Measurements from ENCODE around the gene POP4. TPM values are rescaled to one million over a fixed set of nuclear protein-coding genes. Genes with fewer than 3 reads are reported as not detected.

The POP4 gene
- polyA plus RNA-seq, 1 donor from 2014 or later: 101 TPM

DNA sequence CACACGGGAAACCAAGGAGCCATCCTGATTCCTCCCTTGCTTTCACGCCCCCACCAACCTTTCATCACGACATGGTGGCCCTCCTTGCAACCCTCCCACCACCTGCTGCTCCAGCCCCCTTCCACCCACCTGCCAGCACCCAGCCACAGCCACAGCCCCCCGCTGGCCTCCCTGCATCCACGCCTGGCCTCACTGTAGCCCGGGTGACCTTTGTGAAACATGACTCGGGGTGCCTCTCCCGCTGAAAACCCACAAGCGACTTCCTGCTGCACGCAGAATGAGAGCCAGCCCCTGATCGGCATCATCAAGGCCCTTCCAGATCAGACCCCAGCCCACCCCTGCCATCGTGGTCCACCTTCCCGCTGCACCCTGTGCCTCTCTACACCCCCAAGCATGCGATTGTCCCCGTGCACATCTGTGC lies 14.9 kb downstream of the POP4 start:
- Histone ChIP-seq H2AFZ (ENCODE audit: low read depth, low read length) (no peak overlapping the region), H3K27ac (ENCODE audit: low read length) (no peak overlapping the region)

DNA sequence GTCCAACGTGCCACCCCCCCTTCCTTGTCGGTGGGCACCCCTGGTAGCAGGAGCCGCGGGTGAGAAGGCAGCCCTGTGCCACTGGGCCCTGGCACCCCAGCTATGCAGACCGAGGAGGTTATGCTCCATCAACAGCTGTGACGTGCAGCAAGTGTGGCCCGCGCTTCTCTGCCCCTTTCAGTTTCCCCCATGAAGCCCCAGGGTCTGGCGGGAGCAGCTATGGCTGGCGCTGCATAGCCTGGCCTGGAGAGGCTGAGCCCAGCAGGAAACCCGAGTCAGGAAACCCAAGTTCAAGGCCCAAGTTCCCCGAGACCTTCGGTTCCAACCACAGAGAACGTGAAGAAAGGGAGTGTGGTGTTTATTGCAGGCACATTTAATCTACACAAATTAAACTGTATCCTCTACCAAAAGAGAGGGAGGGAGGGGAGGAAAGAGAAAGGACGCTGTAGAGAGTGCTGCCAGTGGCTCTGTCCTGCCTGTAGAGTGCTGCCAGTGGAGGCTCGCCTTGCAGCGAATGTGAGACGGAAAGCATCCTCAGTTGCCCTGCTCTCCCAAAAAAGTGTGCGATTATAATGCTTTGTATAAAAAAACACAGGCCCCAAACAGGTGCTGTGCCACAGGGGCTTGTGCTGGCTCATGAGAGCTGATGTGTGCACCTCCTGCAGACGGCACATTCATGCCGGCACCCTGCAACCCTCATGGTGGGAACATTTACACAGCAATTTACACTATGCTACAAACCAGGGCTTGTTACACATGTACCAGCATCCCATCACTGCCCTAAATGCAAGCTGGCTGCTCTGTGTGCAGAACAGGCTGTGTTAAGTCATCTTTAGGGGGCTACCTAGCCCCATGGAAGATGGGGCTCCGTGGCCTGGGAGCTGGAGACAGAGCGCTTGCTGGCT lies 16.3 kb downstream of the POP4 start:
- Histone ChIP-seq H3K27me3 (ENCODE audit: insufficient read depth, low read depth, low read length) (no peaks in the 10 kb centered on the region), H4K20me1 (ENCODE audit: insufficient read depth) (no peaks in the 10 kb centered on the region), H3F3A (ENCODE audit: insufficient read depth, low read length, poor library complexity, severe bottlenecking) (no peaks in the 10 kb centered on the region), H3K9ac (ENCODE audit: low read length) (no peak overlapping the region), H3K9me2 (ENCODE audit: insufficient read depth, low read length) (no peaks in the 10 kb centered on the region), H3K4me3 (ENCODE audit: low read length) (no peak overlapping the region), H3K79me2 (replicated peaks; ENCODE audit: insufficient read depth, low read length) (no peaks in the 10 kb centered on the region), H2AFZ (ENCODE audit: low read depth, low read length) (no peak overlapping the region), H3K4me2 (ENCODE audit: low read length) (no peak overlapping the region), H3K36me3 (ENCODE audit: insufficient read depth, low read length) (no peaks in the 10 kb centered on the region), H3K27ac (ENCODE audit: low read length) (no peak overlapping the region), H3K9me3 (ENCODE audit: low read length) (no peaks in the 10 kb centered on the region)
- TF ChIP-seq EZH2 (IDR thresholded peaks at IDR 0.05; ENCODE audit: borderline replicate concordance, insufficient read depth, low read length, poor library complexity, severe bottlenecking): no peak

More for the DNA sequence above, 14.9 kb downstream of the POP4 start:
- Histone ChIP-seq H3K9me2 (ENCODE audit: insufficient read depth, low read length) (no peaks in the 10 kb centered on the region), H3K9me3 (ENCODE audit: low read length) (no peaks in the 10 kb centered on the region), H3K4me2 (ENCODE audit: low read length) (no peak overlapping the region), H3F3A (ENCODE audit: insufficient read depth, low read length, poor library complexity, severe bottlenecking) (no peaks in the 10 kb centered on the region), H3K36me3 (ENCODE audit: insufficient read depth, low read length) (peaks cover 4% of the 10 kb centered on the region), H3K9ac (ENCODE audit: low read length) (no peak overlapping the region), H3K27me3 (ENCODE audit: insufficient read depth, low read depth, low read length) (no peaks in the 10 kb centered on the region), H4K20me1 (ENCODE audit: insufficient read depth) (no peaks in the 10 kb centered on the region), H3K4me3 (ENCODE audit: low read length) (no peak overlapping the region), H3K79me2 (replicated peaks; ENCODE audit: insufficient read depth, low read length) (no peaks in the 10 kb centered on the region)
- TF ChIP-seq POLR2AphosphoS5 (IDR thresholded peaks at IDR 0.05) (no peak), TAF1 (IDR thresholded peaks at IDR 0.05; ENCODE audit: low read depth) (no peak), MXI1 (conservative IDR thresholded peaks at IDR 0.05; ENCODE audit: poor library complexity, severe bottlenecking) (no peak), EZH2 (IDR thresholded peaks at IDR 0.05; ENCODE audit: borderline replicate concordance, insufficient read depth, low read length, poor library complexity, severe bottlenecking) (no peak), SMC3 (conservative IDR thresholded peaks at IDR 0.05; ENCODE audit: poor library complexity) (no peak)
- TF ChIP-seq, protein P1, sequence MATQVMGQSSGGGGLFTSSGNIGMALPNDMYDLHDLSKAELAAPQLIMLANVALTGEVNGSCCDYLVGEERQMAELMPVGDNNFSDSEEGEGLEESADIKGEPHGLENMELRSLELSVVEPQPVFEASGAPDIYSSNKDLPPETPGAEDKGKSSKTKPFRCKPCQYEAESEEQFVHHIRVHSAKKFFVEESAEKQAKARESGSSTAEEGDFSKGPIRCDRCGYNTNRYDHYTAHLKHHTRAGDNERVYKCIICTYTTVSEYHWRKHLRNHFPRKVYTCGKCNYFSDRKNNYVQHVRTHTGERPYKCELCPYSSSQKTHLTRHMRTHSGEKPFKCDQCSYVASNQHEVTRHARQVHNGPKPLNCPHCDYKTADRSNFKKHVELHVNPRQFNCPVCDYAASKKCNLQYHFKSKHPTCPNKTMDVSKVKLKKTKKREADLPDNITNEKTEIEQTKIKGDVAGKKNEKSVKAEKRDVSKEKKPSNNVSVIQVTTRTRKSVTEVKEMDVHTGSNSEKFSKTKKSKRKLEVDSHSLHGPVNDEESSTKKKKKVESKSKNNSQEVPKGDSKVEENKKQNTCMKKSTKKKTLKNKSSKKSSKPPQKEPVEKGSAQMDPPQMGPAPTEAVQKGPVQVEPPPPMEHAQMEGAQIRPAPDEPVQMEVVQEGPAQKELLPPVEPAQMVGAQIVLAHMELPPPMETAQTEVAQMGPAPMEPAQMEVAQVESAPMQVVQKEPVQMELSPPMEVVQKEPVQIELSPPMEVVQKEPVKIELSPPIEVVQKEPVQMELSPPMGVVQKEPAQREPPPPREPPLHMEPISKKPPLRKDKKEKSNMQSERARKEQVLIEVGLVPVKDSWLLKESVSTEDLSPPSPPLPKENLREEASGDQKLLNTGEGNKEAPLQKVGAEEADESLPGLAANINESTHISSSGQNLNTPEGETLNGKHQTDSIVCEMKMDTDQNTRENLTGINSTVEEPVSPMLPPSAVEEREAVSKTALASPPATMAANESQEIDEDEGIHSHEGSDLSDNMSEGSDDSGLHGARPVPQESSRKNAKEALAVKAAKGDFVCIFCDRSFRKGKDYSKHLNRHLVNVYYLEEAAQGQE (IDR thresholded peaks at IDR 0.05; ENCODE audit: borderline replicate concordance): no peak

DNA sequence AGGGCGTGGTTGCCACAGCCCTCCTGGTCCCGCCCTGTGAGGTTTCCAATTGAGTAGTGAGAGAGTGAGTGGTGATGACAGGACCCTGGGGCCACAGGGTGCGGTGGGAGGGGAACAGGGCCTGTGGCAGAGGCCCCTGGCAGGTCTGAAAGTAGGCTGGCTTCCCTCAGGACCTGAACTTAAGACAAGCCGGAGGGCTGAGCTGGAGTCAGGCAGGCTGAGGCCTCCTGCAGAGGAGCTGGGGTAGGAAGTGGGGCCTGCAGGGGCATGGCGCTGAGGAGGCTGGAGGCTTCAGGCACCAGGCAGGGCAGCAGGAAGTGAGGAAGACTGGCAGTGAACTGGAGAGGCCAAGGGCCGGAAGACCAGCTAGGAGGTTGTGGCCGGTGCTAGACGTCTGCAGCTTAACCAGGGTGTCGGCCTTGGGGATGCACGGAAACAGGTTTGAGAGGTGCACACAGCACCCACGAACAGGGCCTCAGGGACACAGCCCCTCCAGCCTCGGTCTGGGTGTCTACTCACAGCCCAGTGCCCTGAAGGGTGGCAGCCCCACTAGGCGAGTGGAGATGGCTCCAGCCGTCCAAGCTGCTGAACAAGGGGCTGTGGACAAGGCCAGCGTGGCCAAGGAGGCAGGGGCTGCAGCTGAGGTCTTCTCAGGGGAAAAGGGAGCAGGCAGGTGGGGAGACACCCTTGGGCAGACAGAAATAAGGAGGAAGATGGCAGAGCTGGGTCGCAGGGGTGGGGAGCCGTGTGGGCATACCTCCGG lies 17.8 kb downstream of the POP4 start:
- Histone ChIP-seq H3K4me2 (ENCODE audit: low read length) (no peak overlapping the region), H3K9ac (ENCODE audit: low read length) (no peak overlapping the region), H2AFZ (ENCODE audit: low read depth, low read length) (no peak overlapping the region)

More for the DNA sequence above, 17.8 kb downstream of the POP4 start:
- Histone ChIP-seq H3K9me2 (ENCODE audit: insufficient read depth, low read length) (no peaks in the 10 kb centered on the region), H3K36me3 (ENCODE audit: insufficient read depth, low read length) (no peaks in the 10 kb centered on the region), H3K9me3 (ENCODE audit: low read length) (no peaks in the 10 kb centered on the region), H3K4me3 (ENCODE audit: low read length) (no peak overlapping the region), H3K27ac (ENCODE audit: low read length) (no peak overlapping the region), H3F3A (ENCODE audit: insufficient read depth, low read length, poor library complexity, severe bottlenecking) (no peaks in the 10 kb centered on the region), H3K27me3 (ENCODE audit: insufficient read depth, low read depth, low read length) (no peaks in the 10 kb centered on the region), H3K79me2 (replicated peaks; ENCODE audit: insufficient read depth, low read length) (no peaks in the 10 kb centered on the region), H4K20me1 (ENCODE audit: insufficient read depth) (no peaks in the 10 kb centered on the region)
- TF ChIP-seq POLR2AphosphoS5 (IDR thresholded peaks at IDR 0.05) (no peak), CTCF (IDR thresholded peaks at IDR 0.05; ENCODE audit: poor library complexity, severe bottlenecking) (no peak), SMC3 (conservative IDR thresholded peaks at IDR 0.05; ENCODE audit: poor library complexity) (no peak), TAF1 (IDR thresholded peaks at IDR 0.05; ENCODE audit: low read depth) (no peak), MXI1 (conservative IDR thresholded peaks at IDR 0.05; ENCODE audit: poor library complexity, severe bottlenecking) (no peak), RAD21 (conservative IDR thresholded peaks at IDR 0.05) (no peak), EP300 (conservative IDR thresholded peaks at IDR 0.05; ENCODE audit: poor library complexity, severe bottlenecking) (no peak), EZH2 (IDR thresholded peaks at IDR 0.05; ENCODE audit: borderline replicate concordance, insufficient read depth, low read length, poor library complexity, severe bottlenecking) (no peak)
- TF ChIP-seq, protein P1 (IDR thresholded peaks at IDR 0.05; ENCODE audit: borderline replicate concordance): no peak
